ENCODE results near the gene PPM1H. TPM values are rescaled to one million over a fixed set of nuclear protein-coding genes. Genes with fewer than 3 reads are reported as not detected.
"Not testable (repeated sequence)": the region's sequence is repeated elsewhere in the genome, so short reads cannot be mapped to it uniquely, and the experiment has no call there.

PPM1H gene
- total RNA-seq, 6 experiments from 2014 or later = 7.0 to 20.9 (median 8.4) TPM

DNA sequence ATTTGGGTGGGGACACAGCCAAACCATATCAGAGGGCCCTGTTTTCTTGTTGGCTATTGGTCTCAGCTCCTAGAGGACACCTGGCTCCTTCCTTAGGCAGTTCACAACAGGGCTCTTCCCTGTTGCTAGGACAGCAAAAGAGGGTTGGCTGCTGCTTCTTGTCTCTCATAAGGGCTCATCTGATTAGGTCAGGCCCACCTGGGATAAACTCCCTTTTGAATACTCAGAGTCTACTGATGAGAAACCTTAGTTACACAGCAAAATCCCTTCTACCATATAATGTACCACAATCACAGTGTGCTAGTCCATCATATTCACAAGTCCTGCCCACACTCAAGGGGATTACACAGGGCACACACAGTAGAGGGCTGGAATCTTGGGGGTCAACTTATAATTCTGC, 49.7 kb downstream of the PPM1H start:
- Mint-ChIP-seq H3K4me1 (ENCODE audit: low read depth) (peaks cover 30% of the 10 kb centered on the region), H3K27ac (no peak overlapping the region), H3K4me3 (no peak overlapping the region), H3K9me3 (no peaks in the 10 kb centered on the region), H3K36me3 (ENCODE audit: low read depth) (peaks cover 16% of the 10 kb centered on the region), H3K27me3 (ENCODE audit: insufficient read depth) (no peaks in the 10 kb centered on the region; the same call in 1 of the 2 replicates)
- DNase-seq = no peak
- TF ChIP-seq CTCF (IDR thresholded peaks at IDR 0.05) = no peak

DNA sequence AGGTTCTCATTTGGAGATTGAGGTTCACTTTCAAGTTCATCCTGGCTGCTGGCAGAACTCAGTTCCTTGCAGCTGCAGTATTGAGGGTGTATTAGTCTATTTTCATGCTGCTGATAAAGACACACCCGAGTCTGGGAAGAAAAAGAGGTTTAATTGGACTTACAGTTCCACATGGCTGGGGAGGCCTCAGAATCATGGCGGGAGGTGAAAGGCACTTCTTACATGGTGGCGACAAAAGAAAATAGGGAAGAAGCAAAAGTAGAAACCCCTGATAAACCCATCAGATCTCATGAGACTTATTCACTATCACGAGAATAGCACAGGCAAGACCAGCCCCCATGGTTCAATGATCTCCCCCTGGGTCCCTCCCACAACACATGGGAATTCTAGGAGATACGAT, 50.1 kb downstream of the PPM1H start:
- not testable (repeated sequence) for H3K27me3 Mint-ChIP-seq (ENCODE audit: insufficient read depth); DNase-seq; H3K4me3 Mint-ChIP-seq; H3K9me3 Mint-ChIP-seq; H3K27ac Mint-ChIP-seq
- Mint-ChIP-seq H3K4me1 (ENCODE audit: low read depth) (peaks cover 34% of the 10 kb centered on the region), H3K36me3 (ENCODE audit: low read depth) (peaks cover 16% of the 10 kb centered on the region)

DNA sequence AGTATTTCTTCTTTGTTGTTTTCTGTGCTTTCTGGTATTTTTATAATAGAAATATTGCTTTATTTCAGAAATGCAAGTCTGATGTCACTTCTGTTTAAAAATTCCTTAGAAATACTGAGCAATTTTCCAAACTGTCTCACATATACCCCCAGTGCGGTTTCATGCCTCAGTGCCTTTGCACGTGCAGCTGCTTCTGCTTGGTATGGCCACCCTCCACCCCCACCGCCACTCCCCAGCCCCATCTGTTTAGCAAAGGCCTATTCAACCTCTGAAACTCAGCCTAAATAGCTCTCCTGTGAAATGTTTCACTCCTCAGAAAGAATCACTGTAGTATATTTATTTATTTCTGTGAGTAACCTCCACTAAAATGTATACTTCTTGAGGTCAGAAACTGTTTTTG, 52.3 kb downstream of the PPM1H start:
- Mint-ChIP-seq H3K4me3 (no peak overlapping the region), H3K36me3 (ENCODE audit: low read depth) (peaks cover 12% of the 10 kb centered on the region), H3K9me3 (no peaks in the 10 kb centered on the region), H3K27ac (no peak overlapping the region), H3K27me3 (ENCODE audit: insufficient read depth) (peaks cover 1% of the 10 kb centered on the region; the same call in 1 of the 2 replicates), H3K4me1 (ENCODE audit: low read depth) (peaks cover 50% of the 10 kb centered on the region)
- no peak for DNase-seq
- no peak for TF ChIP-seq CTCF (IDR thresholded peaks at IDR 0.05)

GRCh38 chr12:62882140-62882539, 52.8 kb downstream of the PPM1H start:
- H3K4me3 Mint-ChIP-seq = no peak overlapping the region
- no peak for TF ChIP-seq CTCF (IDR thresholded peaks at IDR 0.05)
- DNase-seq = no peak
- H3K27ac Mint-ChIP-seq = no peak overlapping the region
- H3K27me3 Mint-ChIP-seq (ENCODE audit: insufficient read depth) = peaks cover 4% of the 10 kb centered on the region; the same call in 1 of the 2 replicates
- H3K4me1 Mint-ChIP-seq (ENCODE audit: low read depth) = peaks cover 56% of the 10 kb centered on the region
- H3K36me3 Mint-ChIP-seq (ENCODE audit: low read depth) = peaks cover 15% of the 10 kb centered on the region
- H3K9me3 Mint-ChIP-seq = no peaks in the 10 kb centered on the region

GRCh38 chr12:62879691-62880090, 55.3 kb downstream of the PPM1H start:
- Mint-ChIP-seq H3K27ac (no peak overlapping the region), H3K36me3 (ENCODE audit: low read depth) (peaks cover 16% of the 10 kb centered on the region), H3K4me1 (ENCODE audit: low read depth) (peaks cover 73% of the 10 kb centered on the region), H3K4me3 (no peak overlapping the region), H3K27me3 (ENCODE audit: insufficient read depth) (peaks cover 4% of the 10 kb centered on the region; the same call in 1 of the 2 replicates), H3K9me3 (no peaks in the 10 kb centered on the region)
- DNase-seq = no peak
- no peak for TF ChIP-seq CTCF (IDR thresholded peaks at IDR 0.05)

- H3K36me3 Mint-ChIP-seq (ENCODE audit: low read depth) = peaks cover 14% of the 10 kb centered on the region
- not testable (repeated sequence) for H3K4me3 Mint-ChIP-seq; DNase-seq; H3K27ac Mint-ChIP-seq; H3K9me3 Mint-ChIP-seq; H3K27me3 Mint-ChIP-seq (ENCODE audit: insufficient read depth)
- H3K4me1 Mint-ChIP-seq (ENCODE audit: low read depth) = peaks cover 77% of the 10 kb centered on the region
Observed at GRCh38 chr12:62879228-62879627, 55.7 kb downstream of the PPM1H start.

DNA sequence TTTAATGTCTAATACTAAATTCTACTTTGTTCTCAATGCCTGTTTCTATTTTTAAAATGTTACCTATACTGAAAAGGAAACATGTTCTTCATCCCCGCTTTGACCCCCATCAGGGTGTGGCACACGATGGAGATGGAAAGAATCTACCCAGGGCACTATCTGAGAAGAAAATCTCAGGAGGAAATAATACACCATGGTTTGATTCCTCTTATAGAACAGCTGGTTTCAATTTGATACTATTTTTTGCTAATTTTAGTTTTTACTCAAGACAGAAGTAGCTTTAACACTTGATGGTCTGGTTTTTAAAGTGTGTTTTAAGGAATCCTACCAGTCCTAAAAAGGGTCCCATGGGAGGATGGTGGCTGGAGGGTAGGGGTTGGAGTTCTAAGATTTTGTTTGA, 56.7 kb downstream of the PPM1H start:
- no peaks in the 10 kb centered on the region for H3K9me3 Mint-ChIP-seq
- TF ChIP-seq CTCF (IDR thresholded peaks at IDR 0.05) = no peak
- no peak for DNase-seq
- peaks cover 14% of the 10 kb centered on the region for H3K36me3 Mint-ChIP-seq (ENCODE audit: low read depth)
- no peak overlapping the region for H3K4me3 Mint-ChIP-seq
- peaks cover 88% of the 10 kb centered on the region for H3K4me1 Mint-ChIP-seq (ENCODE audit: low read depth)
- peaks cover 4% of the 10 kb centered on the region; the same call in 1 of the 2 replicates for H3K27me3 Mint-ChIP-seq (ENCODE audit: insufficient read depth)
- H3K27ac Mint-ChIP-seq = peak overlapping the region; percentile 19; the same call in 1 of the 2 replicates

Data from HFFc6 (cell line).